Vagina (tissue), 2 donors: ENCODE data around the gene PDE9A.

Source experiments
- POLR2A ChIP-seq, 2 donors: fragments of 450-650 bp; IDR thresholded peaks; one replicate each; pipeline ENCODE4 v1.6.1; 2017; ENCODE audit warnings: antibody characterized with exemption in 2 of 2, mild to moderate bottlenecking in 2 of 2, moderate library complexity in 2 of 2
- POLR2AphosphoS5 ChIP-seq, 2 donors: sonication (generic); formaldehyde crosslinking; IDR thresholded peaks; one replicate each; pipeline ENCODE4 v1.9.0; 2017; ENCODE audit warnings: antibody characterized with exemption in 2 of 2, mild to moderate bottlenecking in 2 of 2, low read depth in 1 of 2; ENCODE audit not compliant: insufficient read depth in 1 of 2
- TF ChIP-seq, protein P1 (sequence below), 3 experiments: fragments of 450-650 bp in 2 of 3; fragments of 200-600 bp in 1 of 3; sonication (generic) in 1 of 3; IDR thresholded peaks; one replicate each; pipeline ENCODE4 v1.5.1; 2017 to 2019; ENCODE audit warnings: antibody characterized with exemption in 3 of 3, mild to moderate bottlenecking in 2 of 3, moderate library complexity in 2 of 3

DNA sequence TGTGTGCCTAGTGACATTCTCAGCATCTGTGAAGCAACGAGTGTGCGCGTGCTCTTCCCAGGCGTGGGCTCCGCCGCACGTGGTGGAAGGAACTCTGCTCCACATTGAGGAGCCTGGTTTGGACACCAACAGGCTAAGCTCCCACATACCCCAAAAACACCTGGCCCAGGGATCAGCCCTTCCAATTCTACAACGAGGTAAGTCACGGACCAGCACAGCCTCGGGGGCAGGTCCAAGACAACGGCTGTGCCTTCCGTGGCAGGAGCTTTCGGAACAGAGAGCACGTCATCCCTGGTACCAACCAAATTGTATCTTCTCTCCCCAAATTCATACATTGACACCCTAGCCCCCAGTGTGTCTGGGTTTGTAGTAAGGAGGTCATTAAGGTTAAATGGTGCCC, 27.2 kb upstream of the PDE9A start:
- TF ChIP-seq, protein P1, sequence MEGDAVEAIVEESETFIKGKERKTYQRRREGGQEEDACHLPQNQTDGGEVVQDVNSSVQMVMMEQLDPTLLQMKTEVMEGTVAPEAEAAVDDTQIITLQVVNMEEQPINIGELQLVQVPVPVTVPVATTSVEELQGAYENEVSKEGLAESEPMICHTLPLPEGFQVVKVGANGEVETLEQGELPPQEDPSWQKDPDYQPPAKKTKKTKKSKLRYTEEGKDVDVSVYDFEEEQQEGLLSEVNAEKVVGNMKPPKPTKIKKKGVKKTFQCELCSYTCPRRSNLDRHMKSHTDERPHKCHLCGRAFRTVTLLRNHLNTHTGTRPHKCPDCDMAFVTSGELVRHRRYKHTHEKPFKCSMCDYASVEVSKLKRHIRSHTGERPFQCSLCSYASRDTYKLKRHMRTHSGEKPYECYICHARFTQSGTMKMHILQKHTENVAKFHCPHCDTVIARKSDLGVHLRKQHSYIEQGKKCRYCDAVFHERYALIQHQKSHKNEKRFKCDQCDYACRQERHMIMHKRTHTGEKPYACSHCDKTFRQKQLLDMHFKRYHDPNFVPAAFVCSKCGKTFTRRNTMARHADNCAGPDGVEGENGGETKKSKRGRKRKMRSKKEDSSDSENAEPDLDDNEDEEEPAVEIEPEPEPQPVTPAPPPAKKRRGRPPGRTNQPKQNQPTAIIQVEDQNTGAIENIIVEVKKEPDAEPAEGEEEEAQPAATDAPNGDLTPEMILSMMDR (IDR thresholded peaks at IDR 0.05): no peak
- TF ChIP-seq POLR2A (IDR thresholded peaks at IDR 0.05) (no peak), POLR2AphosphoS5 (IDR thresholded peaks at IDR 0.05; ENCODE audit: insufficient read depth in 1 of 2, low read depth in 1 of 2) (no peak)
